ENCODE results near the gene MCEE.

GRCh38 chr2:71130152-71130904 lies at the start of gene MCEE, which contains the start of gene MPHOSPH10:
- TF ChIP-seq CTCF (IDR thresholded peaks at IDR 0.05) (no peak), POLR2A (IDR thresholded peaks at IDR 0.05) (peak in 1 of 2 donors; percentile 47), POLR2AphosphoS5 (IDR thresholded peaks at IDR 0.05) (peak; percentile 65)

Data from gastroesophageal sphincter (tissue), 3 donors.